HG02973 (cell line): Measurements from ENCODE around the gene IKZF1.
A peak's percentile ranks its signal among the peaks of the same experiment; 100 is the strongest.
"Not testable (repeated sequence)": the region's sequence is repeated elsewhere in the genome, so short reads cannot be mapped to it uniquely, and the experiment has no call there.

Experiments used
- ATAC-seq: cut with Tn5 transposase; IDR thresholded peaks from one replicate; pipeline ENCODE4 v1.9.1; 2021; ENCODE audit warnings: moderate library complexity; ENCODE audit not compliant: unreplicated experiment

The IKZF1 gene

GRCh38 chr7:50332241-50333165, 28.0 kb downstream of the IKZF1 start:
- ATAC-seq = no peak

- ATAC-seq = no peak
Observed at GRCh38 chr7:50333221-50333651, 28.7 kb downstream of the IKZF1 start.

- no peak for ATAC-seq
Observed at GRCh38 chr7:50334341-50334994, 30.0 kb downstream of the IKZF1 start.

GRCh38 chr7:50335230-50335794, 30.8 kb downstream of the IKZF1 start:
- ATAC-seq = no peak

- ATAC-seq = no peak
Observed at GRCh38 chr7:50335795-50336754, 31.6 kb downstream of the IKZF1 start.

GRCh38 chr7:50336894-50337703, 32.6 kb downstream of the IKZF1 start:
- no peak for ATAC-seq

- ATAC-seq = not testable (repeated sequence)
Observed at GRCh38 chr7:50339472-50339871, 35.0 kb downstream of the IKZF1 start.

- ATAC-seq = no peak
Observed at GRCh38 chr7:50339990-50340500, 35.5 kb downstream of the IKZF1 start.

- ATAC-seq = no peak
Observed at GRCh38 chr7:50341724-50342123, 37.2 kb downstream of the IKZF1 start.

GRCh38 chr7:50342616-50343114, 38.1 kb downstream of the IKZF1 start:
- no peak for ATAC-seq

GRCh38 chr7:50346545-50347497, 42.3 kb downstream of the IKZF1 start:
- ATAC-seq = no peak

GRCh38 chr7:50347693-50348092, 43.2 kb downstream of the IKZF1 start:
- no peak for ATAC-seq

- no peak for ATAC-seq
Observed at GRCh38 chr7:50348469-50349162, 44.1 kb downstream of the IKZF1 start.

- no peak for ATAC-seq
Observed at GRCh38 chr7:50349399-50349798, 44.9 kb downstream of the IKZF1 start.

GRCh38 chr7:50349963-50350944, 45.7 kb downstream of the IKZF1 start:
- ATAC-seq = peak; percentile 80

- no peak for ATAC-seq
Observed at GRCh38 chr7:50351267-50351666, 46.8 kb downstream of the IKZF1 start.
